ENCODE results near the gene PHAF1. TPM values are rescaled to one million over a fixed set of nuclear protein-coding genes. Genes with fewer than 3 reads are reported as not detected.

Gene PHAF1
- total and polyA plus RNA-seq, 9 of the 15 experiments (the other 6 are each of a cell fraction or from before 2014, with no cell fraction given) = 5.1 to 25.4 (median 13.8) TPM

DNA sequence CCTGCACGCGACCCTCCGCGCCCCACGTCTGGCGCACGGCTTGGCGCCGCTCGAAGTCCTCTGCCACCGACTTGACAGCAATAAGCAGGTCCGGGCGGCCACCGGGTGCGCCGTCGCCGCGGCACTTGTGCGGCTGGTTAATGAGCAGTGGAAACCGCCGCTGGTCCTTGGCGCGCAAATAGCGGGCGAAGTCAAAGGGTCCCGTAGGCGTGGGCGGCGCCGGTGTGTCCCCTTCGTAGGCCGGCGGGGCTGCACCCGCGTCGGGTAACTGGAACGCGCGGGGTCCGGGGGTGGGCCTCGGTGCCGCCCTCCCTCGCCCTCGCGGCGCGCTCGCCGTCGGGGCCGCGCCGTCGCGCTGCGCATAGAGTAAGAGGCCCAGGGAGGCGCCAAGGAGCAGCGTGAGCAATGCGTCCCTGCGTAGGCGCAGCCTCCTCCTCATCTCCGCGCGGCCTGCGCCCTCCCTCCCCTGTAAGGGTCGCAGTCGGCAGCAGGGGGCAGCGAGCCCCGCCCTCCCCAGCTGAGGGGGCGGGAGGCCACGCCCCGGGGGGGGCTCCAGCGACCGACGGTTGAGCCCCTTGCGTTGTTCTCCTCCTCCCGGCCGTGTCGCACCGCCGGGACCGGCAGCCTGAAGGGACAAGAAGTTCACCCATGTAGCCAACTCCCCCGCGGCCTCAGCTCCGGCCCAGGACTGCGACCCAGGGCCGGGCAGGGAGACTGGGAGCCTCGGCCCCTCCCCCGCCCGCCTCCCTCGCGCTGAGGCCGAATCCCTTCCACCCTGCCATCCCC is 40.5 kb downstream of the PHAF1 start (continued):
- TF ChIP-seq, protein P1, sequence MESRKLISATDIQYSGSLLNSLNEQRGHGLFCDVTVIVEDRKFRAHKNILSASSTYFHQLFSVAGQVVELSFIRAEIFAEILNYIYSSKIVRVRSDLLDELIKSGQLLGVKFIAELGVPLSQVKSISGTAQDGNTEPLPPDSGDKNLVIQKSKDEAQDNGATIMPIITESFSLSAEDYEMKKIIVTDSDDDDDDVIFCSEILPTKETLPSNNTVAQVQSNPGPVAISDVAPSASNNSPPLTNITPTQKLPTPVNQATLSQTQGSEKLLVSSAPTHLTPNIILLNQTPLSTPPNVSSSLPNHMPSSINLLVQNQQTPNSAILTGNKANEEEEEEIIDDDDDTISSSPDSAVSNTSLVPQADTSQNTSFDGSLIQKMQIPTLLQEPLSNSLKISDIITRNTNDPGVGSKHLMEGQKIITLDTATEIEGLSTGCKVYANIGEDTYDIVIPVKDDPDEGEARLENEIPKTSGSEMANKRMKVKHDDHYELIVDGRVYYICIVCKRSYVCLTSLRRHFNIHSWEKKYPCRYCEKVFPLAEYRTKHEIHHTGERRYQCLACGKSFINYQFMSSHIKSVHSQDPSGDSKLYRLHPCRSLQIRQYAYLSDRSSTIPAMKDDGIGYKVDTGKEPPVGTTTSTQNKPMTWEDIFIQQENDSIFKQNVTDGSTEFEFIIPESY (CRISPR knock-in tag; IDR thresholded peaks at IDR 0.05) = peak; percentile 82; the same call in 1 of the 2 replicates
- TF ChIP-seq ZBTB12 (CRISPR knock-in tag; IDR thresholded peaks at IDR 0.05) (no peak), KLF16 (IDR thresholded peaks at IDR 0.05) (no peak), ESRRA (IDR thresholded peaks at IDR 0.05; ENCODE audit: borderline replicate concordance, low read depth) (no peak)
- TF ChIP-seq, protein P2, sequence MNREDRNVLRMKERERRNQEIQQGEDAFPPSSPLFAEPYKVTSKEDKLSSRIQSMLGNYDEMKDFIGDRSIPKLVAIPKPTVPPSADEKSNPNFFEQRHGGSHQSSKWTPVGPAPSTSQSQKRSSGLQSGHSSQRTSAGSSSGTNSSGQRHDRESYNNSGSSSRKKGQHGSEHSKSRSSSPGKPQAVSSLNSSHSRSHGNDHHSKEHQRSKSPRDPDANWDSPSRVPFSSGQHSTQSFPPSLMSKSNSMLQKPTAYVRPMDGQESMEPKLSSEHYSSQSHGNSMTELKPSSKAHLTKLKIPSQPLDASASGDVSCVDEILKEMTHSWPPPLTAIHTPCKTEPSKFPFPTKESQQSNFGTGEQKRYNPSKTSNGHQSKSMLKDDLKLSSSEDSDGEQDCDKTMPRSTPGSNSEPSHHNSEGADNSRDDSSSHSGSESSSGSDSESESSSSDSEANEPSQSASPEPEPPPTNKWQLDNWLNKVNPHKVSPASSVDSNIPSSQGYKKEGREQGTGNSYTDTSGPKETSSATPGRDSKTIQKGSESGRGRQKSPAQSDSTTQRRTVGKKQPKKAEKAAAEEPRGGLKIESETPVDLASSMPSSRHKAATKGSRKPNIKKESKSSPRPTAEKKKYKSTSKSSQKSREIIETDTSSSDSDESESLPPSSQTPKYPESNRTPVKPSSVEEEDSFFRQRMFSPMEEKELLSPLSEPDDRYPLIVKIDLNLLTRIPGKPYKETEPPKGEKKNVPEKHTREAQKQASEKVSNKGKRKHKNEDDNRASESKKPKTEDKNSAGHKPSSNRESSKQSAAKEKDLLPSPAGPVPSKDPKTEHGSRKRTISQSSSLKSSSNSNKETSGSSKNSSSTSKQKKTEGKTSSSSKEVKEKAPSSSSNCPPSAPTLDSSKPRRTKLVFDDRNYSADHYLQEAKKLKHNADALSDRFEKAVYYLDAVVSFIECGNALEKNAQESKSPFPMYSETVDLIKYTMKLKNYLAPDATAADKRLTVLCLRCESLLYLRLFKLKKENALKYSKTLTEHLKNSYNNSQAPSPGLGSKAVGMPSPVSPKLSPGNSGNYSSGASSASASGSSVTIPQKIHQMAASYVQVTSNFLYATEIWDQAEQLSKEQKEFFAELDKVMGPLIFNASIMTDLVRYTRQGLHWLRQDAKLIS (CRISPR knock-in tag; IDR thresholded peaks at IDR 0.05) = no peak

All from K562 (cell line).